Adrenal gland (tissue), 12 donors: ENCODE measurements around the gene GPC3. TPM values are rescaled to one million over a fixed set of nuclear protein-coding genes. Genes with fewer than 3 reads are reported as not detected.

Source experiments
- DNase-seq, 7 donors: peaks; one replicate each; pipeline ENCODE4 v3.0.0-alpha.2; 2019 to 2020
- H3K27ac ChIP-seq, 5 donors: fragments of 200-600 bp; sonication (generic) in 4 of 5; 1 replicate in 3 of 5; 2 replicates in 2 of 5; pipeline versions ENCODE4 v1.5.1 to v1.8.0; 2016 to 2020; ENCODE audit warnings: mild to moderate bottlenecking in 1 of 5
- H3K27me3 ChIP-seq: fragments of 200-600 bp; 2 replicates; pipeline ENCODE4 v1.8.0; 2021
- H3K36me3 ChIP-seq, 2 donors: fragments of 200-600 bp; replicated peaks in 1 of 2; 1 replicate in 1 of 2; 2 replicates in 1 of 2; pipeline versions ENCODE4 v1.5.1 to v1.8.0; 2018 to 2022
- H3K4me1 ChIP-seq, 2 donors: fragments of 200-600 bp; replicated peaks in 1 of 2; 1 replicate in 1 of 2; 2 replicates in 1 of 2; pipeline versions ENCODE4 v1.5.1 to v1.8.0; 2018 to 2021
- H3K4me3 ChIP-seq, 4 donors: fragments of 200-600 bp; sonication (generic) in 3 of 4; one replicate each; pipeline ENCODE4 v1.5.1; 2016 to 2018
- H3K9me3 ChIP-seq, 3 donors: fragments of 200-600 bp; sonication (generic) in 1 of 3; replicated peaks in 1 of 3; 1 replicate in 2 of 3; 2 replicates in 1 of 3; pipeline versions ENCODE4 v1.5.1 to v1.8.0; 2016 to 2021
- POLR2A ChIP-seq, 2 donors: fragments of 450-650 bp; IDR thresholded peaks; one replicate each; pipeline ENCODE4 v1.6.1; 2017; ENCODE audit warnings: antibody characterized with exemption in 2 of 2, mild to moderate bottlenecking in 2 of 2, moderate library complexity in 1 of 2
- WGBS, 4 donors: extraction: QIAGEN DNeasy Blood & Tissue Kit in 2 of 4; methylation state at CpG; one replicate each; pipeline versions ENCODE4 v1.1.5 to v1.1.7; 2013 to 2017; 5-methylcytosine and 5-hydroxymethylcytosine counted together
- intact Hi-C, 2 donors: fragments of 100-400 bp; cut with DNase I; formaldehyde crosslinking; loops; one replicate each; pipeline versions ENCODE4 v1.14.1 to v1.15.0; 2022 to 2023
- polyA plus RNA-seq, 3 donors: library from polyadenylated mRNA; stranded (reverse); fragments of 200-250 nt in 2 of 3; fragments of 350-450 nt in 1 of 3; fragmentation: Illumina TruSeq in 1 of 3; extraction: RNeasy Lipid Tissue Mini Kit (QIAGEN cat#74804) in 1 of 3; gene quantifications; one replicate each; pipeline ENCODE4 v1.2.3, GENCODE V29; 2013 to 2014
- total RNA-seq, 9 donors: library from RNA; depleted of rRNA in 4 of 9; stranded (reverse); fragments of >200 nt in 4 of 9; fragments of 120-200 nt in 1 of 9; fragmentation: NEBNext Ultra II Directional in 1 of 9; extraction: Animal tissue kit (Norgen Biotek cat#: 25700) in 1 of 9; gene quantifications; one replicate each; pipeline versions ENCODE4 v1.1.0 to v1.2.4, GENCODE V29; 2013 to 2023
- TF ChIP-seq, protein P1 (sequence below), 6 experiments: fragments of 450-650 bp in 4 of 6; fragments of 200-600 bp in 2 of 6; sonication (generic) in 1 of 6; IDR thresholded peaks; 1 replicate in 5 of 6; 2 replicates in 1 of 6; pipeline versions ENCODE4 v1.5.1 to v1.8.0; 2016 to 2021; ENCODE audit warnings: antibody characterized with exemption in 6 of 6, mild to moderate bottlenecking in 2 of 6, moderate library complexity in 1 of 6
- donor health status: healthy with polysubstance abuse.
- donor health status: Bipolar disorder and iron deficiency.
- donor health status: DM: yes; HTN: yes; CAD: no.
- donor health status: DM: no; HTN: no; CAD: no.
- donor health status: DM: no; HTN: no; CAD: no.
- donor health status: DM: yes; HTN: yes; CAD: no.

GPC3 gene
- total and polyA plus RNA-seq, 12 donors = 3.5 to 56.7 (median 20.9) TPM

DNA sequence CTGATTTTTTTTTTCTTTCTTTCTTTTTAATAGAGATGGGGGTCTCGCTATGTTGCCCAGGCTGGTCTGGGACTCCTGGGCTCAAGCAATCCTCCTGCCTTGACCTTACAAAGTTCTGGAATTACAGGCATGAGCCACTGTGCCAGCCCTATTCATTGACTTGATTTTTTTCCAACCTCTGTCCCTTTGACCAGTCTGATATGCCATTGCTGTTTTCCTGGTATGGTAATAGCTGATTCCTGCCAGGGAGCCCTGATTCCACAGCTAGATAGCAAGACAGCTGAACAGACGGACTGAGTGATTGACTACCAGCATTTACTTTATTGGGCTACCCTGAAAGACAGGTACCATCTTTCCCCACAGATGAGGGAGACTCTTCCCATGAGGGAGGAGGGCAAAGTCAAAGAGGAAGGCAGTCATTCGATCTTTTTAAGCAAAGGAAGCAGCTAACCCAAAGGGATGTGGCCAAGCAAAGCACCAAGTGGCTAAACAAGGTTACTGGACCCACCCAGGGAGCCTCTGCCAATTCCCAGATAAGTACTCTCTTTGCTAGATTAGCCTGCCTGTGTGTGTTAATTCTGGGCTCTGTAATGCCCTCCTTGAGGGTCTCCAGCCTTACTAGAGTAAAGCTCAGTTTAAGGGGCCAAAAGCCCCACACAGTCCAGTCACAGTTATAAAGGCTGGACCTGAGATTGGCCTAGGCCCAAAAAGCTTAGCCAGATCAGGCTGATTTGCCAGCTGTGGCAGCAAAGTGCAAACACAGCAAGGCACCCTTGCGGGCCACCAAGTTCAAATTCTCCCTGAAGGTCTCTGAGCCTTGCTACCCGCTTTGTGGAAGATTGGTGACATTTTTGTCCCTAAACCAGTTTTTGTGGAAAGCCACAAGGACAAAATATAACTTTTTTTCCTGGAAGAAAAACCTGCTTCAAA lies 377.7 kb downstream of the GPC3 start:
- TF ChIP-seq, protein P1, sequence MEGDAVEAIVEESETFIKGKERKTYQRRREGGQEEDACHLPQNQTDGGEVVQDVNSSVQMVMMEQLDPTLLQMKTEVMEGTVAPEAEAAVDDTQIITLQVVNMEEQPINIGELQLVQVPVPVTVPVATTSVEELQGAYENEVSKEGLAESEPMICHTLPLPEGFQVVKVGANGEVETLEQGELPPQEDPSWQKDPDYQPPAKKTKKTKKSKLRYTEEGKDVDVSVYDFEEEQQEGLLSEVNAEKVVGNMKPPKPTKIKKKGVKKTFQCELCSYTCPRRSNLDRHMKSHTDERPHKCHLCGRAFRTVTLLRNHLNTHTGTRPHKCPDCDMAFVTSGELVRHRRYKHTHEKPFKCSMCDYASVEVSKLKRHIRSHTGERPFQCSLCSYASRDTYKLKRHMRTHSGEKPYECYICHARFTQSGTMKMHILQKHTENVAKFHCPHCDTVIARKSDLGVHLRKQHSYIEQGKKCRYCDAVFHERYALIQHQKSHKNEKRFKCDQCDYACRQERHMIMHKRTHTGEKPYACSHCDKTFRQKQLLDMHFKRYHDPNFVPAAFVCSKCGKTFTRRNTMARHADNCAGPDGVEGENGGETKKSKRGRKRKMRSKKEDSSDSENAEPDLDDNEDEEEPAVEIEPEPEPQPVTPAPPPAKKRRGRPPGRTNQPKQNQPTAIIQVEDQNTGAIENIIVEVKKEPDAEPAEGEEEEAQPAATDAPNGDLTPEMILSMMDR (IDR thresholded peaks at IDR 0.05) = no peak
- TF ChIP-seq POLR2A (IDR thresholded peaks at IDR 0.05) = no peak
- intact Hi-C loops = no loop called here
- H3K4me1 ChIP-seq = no peaks in the 10 kb centered on the region
- H3K27me3 ChIP-seq = peaks cover 3% of the 10 kb centered on the region
- no peak for DNase-seq
- H3K27ac ChIP-seq = no peak overlapping the region
- no peak overlapping the region for H3K4me3 ChIP-seq
- H3K36me3 ChIP-seq = no peaks in the 10 kb centered on the region
- 62 to 71% (median 65%) methylated on average over 2 to 5 of the region's 5 CpGs for WGBS, 4 donors
- no peaks in the 10 kb centered on the region for H3K9me3 ChIP-seq

- Histone ChIP-seq H3K4me1 (no peaks in the 10 kb centered on the region), H3K27ac (no peak overlapping the region), H3K9me3 (no peaks in the 10 kb centered on the region), H3K27me3 (peaks cover 6% of the 10 kb centered on the region), H3K36me3 (no peaks in the 10 kb centered on the region), H3K4me3 (no peak overlapping the region)
- WGBS, 4 donors = 47 to 76% (median 66%) methylated on average over 1 of the region's 1 CpG
- no peak for TF ChIP-seq POLR2A (IDR thresholded peaks at IDR 0.05)
- TF ChIP-seq, protein P1 (IDR thresholded peaks at IDR 0.05) = no peak
- intact Hi-C loops = no loop called here
- no peak for DNase-seq
Observed at GRCh38 chrX:133606990-133607389, 378.4 kb downstream of the GPC3 start.

- WGBS, 4 donors = 69 to 83% (median 79%) methylated on average over 7 of the region's 7 CpGs
Observed at GRCh38 chrX:133604801-133605200, 380.6 kb downstream of the GPC3 start.

DNA sequence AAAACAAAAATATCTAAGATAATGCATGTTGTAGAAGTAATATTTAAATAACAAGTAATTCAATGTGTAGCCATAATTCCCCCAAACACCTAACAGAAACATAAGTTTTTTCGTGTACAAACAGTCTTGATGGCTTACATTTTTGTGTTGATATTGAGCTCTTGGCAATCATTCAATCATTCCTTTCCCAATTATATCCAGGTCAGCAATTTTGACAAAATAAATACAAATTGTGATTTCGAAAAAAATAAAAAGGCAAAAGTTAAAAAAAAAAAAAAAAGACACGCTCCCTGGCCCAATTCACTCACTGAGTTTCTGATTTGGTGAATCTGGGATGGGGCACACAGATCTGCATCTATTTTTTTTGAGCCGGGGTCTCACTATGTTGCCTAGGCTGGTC lies 382.5 kb downstream of the GPC3 start:
- 68 to 84% (median 76%) methylated on average over 4 of the region's 4 CpGs for WGBS, 4 donors
- no peaks in the 10 kb centered on the region for H3K4me1 ChIP-seq
- intact Hi-C loops = no loop called here
- H3K27me3 ChIP-seq = peaks cover 6% of the 10 kb centered on the region
- H3K9me3 ChIP-seq = no peaks in the 10 kb centered on the region
- no peak for DNase-seq
- no peak overlapping the region for H3K27ac ChIP-seq
- no peak overlapping the region for H3K4me3 ChIP-seq
- H3K36me3 ChIP-seq = no peaks in the 10 kb centered on the region
- no peak for TF ChIP-seq POLR2A (IDR thresholded peaks at IDR 0.05)
- TF ChIP-seq, protein P1 (IDR thresholded peaks at IDR 0.05) = no peak

More at GRCh38 chrX:133604801-133605200, 380.6 kb downstream of the GPC3 start:
- no peak for DNase-seq
- no peaks in the 10 kb centered on the region for H3K4me1 ChIP-seq
- TF ChIP-seq, protein P1 (IDR thresholded peaks at IDR 0.05) = no peak
- no peak for TF ChIP-seq POLR2A (IDR thresholded peaks at IDR 0.05)
- H3K36me3 ChIP-seq = no peaks in the 10 kb centered on the region
- no peak overlapping the region for H3K27ac ChIP-seq
- H3K4me3 ChIP-seq = no peak overlapping the region
- H3K9me3 ChIP-seq = no peaks in the 10 kb centered on the region
- intact Hi-C loops = no loop called here
- peaks cover 6% of the 10 kb centered on the region for H3K27me3 ChIP-seq
